ENCODE data around the gene SPATA20. TPM values are rescaled to one million over a fixed set of nuclear protein-coding genes. Genes with fewer than 3 reads are reported as not detected.

Gene SPATA20
- total RNA-seq, 3 donors from 2014 or later = 52.4 to 62.3 (median 58.4) TPM

- no peak overlapping the region for H3K4me3 ChIP-seq
- no peak overlapping the region for H3K27ac ChIP-seq
- no peaks in the 10 kb centered on the region for H3K9me3 ChIP-seq
- intact Hi-C loops (cut with DNase I; ENCODE audit: low total_unique reads) = no loop called here
- no peaks in the 10 kb centered on the region for H3K4me1 ChIP-seq
- DNase-seq (ENCODE audit: low spot score in 2 of 2) = no peak
- peaks cover 0 to 2% of the 10 kb centered on the region in 2 donors for H3K27me3 ChIP-seq
- TF ChIP-seq POLR2A (IDR thresholded peaks at IDR 0.05) (no peak), POLR2AphosphoS5 (IDR thresholded peaks at IDR 0.05) (no peak), CTCF (IDR thresholded peaks at IDR 0.05) (no peak)
- H3K36me3 ChIP-seq = no peaks in the 10 kb centered on the region
Measured at GRCh38 chr17:50554201-50554600, 7.2 kb downstream of the SPATA20 start.

- Histone ChIP-seq H3K4me3 (no peak overlapping the region), H3K4me1 (peaks cover 0 to 9% of the 10 kb centered on the region in 2 donors), H3K27ac (peak overlapping the region in 1 of 2 donors; percentile 26), H3K36me3 (no peaks in the 10 kb centered on the region), H3K9me3 (no peaks in the 10 kb centered on the region), H3K27me3 (peaks cover 3 to 23% of the 10 kb centered on the region in 2 donors)
- no peak for TF ChIP-seq POLR2A (IDR thresholded peaks at IDR 0.05)
- no peak for TF ChIP-seq POLR2AphosphoS5 (IDR thresholded peaks at IDR 0.05)
- no peak for TF ChIP-seq CTCF (IDR thresholded peaks at IDR 0.05)
- intact Hi-C loops (cut with DNase I; ENCODE audit: low total_unique reads) = no loop called here
- DNase-seq (ENCODE audit: low spot score in 2 of 2) = no peak
Measured at GRCh38 chr17:50556803-50557202, 9.8 kb downstream of the SPATA20 start.

- Histone ChIP-seq H3K4me3 (no peak overlapping the region), H3K4me1 (peaks cover 0 to 9% of the 10 kb centered on the region in 2 donors), H3K27ac (no peak overlapping the region), H3K36me3 (no peaks in the 10 kb centered on the region), H3K9me3 (no peaks in the 10 kb centered on the region), H3K27me3 (peaks cover 3 to 24% of the 10 kb centered on the region in 2 donors)
- TF ChIP-seq CTCF (IDR thresholded peaks at IDR 0.05) = no peak
- no peak for DNase-seq (ENCODE audit: low spot score in 2 of 2)
- intact Hi-C loops (cut with DNase I; ENCODE audit: low total_unique reads) = no loop called here
Measured at GRCh38 chr17:50557630-50558029, 10.7 kb downstream of the SPATA20 start.

GRCh38 chr17:50558091-50558490 lies 11.1 kb downstream of the SPATA20 start:
- no peaks in the 10 kb centered on the region for H3K9me3 ChIP-seq
- no peaks in the 10 kb centered on the region for H3K36me3 ChIP-seq
- peak overlapping the region in 1 of 2 donors; percentile 48 for H3K27ac ChIP-seq
- H3K4me1 ChIP-seq = peaks cover 0 to 9% of the 10 kb centered on the region in 2 donors
- H3K4me3 ChIP-seq = no peak overlapping the region
- H3K27me3 ChIP-seq = peaks cover 3 to 28% of the 10 kb centered on the region in 2 donors
- DNase-seq (ENCODE audit: low spot score in 2 of 2) = no peak
- TF ChIP-seq CTCF (IDR thresholded peaks at IDR 0.05) = no peak
- TF ChIP-seq POLR2AphosphoS5 (IDR thresholded peaks at IDR 0.05) = no peak
- intact Hi-C loops (cut with DNase I; ENCODE audit: low total_unique reads) = no loop called here

GRCh38 chr17:50558581-50558940 lies 11.6 kb downstream of the SPATA20 start:
- Histone ChIP-seq H3K4me1 (peaks cover 0 to 9% of the 10 kb centered on the region in 2 donors), H3K9me3 (no peaks in the 10 kb centered on the region), H3K27ac (peak overlapping the region in 1 of 2 donors; percentile 48), H3K27me3 (peaks cover 3 to 28% of the 10 kb centered on the region in 2 donors), H3K36me3 (no peaks in the 10 kb centered on the region), H3K4me3 (peak overlapping the region in 1 of 3 donors; percentile 76)
- no peak for DNase-seq (ENCODE audit: low spot score in 2 of 2)
- TF ChIP-seq POLR2AphosphoS5 (IDR thresholded peaks at IDR 0.05) (no peak), POLR2A (IDR thresholded peaks at IDR 0.05) (no peak), CTCF (IDR thresholded peaks at IDR 0.05) (no peak)
- intact Hi-C loops (cut with DNase I; ENCODE audit: low total_unique reads) = no loop called here
